NK-92 (cell line): ENCODE data around the gene TNRC6C.

Source experiments
- DNase-seq: peaks from one replicate; lab custom pipeline; 2025; ENCODE audit not compliant: unreplicated experiment; lab: John Stamatoyannopoulos, UW

The TNRC6C gene

GRCh38 chr17:78123258-78123929 is 164.9 kb downstream of the TNRC6C start:
- no peak for DNase-seq

- no peak for DNase-seq
These were observed 165.8 kb downstream of the TNRC6C start for GRCh38 chr17:78124081-78124835.

GRCh38 chr17:78124836-78125137 is 166.3 kb downstream of the TNRC6C start:
- DNase-seq: no peak

- DNase-seq: no peak
These were observed 166.8 kb downstream of the TNRC6C start for GRCh38 chr17:78125138-78125913.

- DNase-seq: no peak
These were observed 167.7 kb downstream of the TNRC6C start for GRCh38 chr17:78125976-78126894.

GRCh38 chr17:78126895-78127238 is 168.4 kb downstream of the TNRC6C start:
- no peak for DNase-seq

GRCh38 chr17:78127239-78127887 is 168.9 kb downstream of the TNRC6C start:
- no peak for DNase-seq

GRCh38 chr17:78127888-78128550 is 169.5 kb downstream of the TNRC6C start:
- DNase-seq: no peak

- no peak for DNase-seq
These were observed 170.2 kb downstream of the TNRC6C start, which contains the start of gene TMC6 for GRCh38 chr17:78128551-78129350. Gene TMC6 (minus strand): TSS chr17:78128755. CDS start chr17:78126832, 1,923 bp downstream.

GRCh38 chr17:78129351-78130089 is 171.0 kb downstream of the TNRC6C start:
- DNase-seq: no peak

- no peak for DNase-seq
These were observed 171.6 kb downstream of the TNRC6C start for GRCh38 chr17:78130090-78130436.

GRCh38 chr17:78130437-78131101 is 172.1 kb downstream of the TNRC6C start, which contains the start of gene TMC8:
Gene TMC8 (plus strand): TSS chr17:78130771. CDS start chr17:78131589, 818 bp downstream.
- no peak for DNase-seq

- DNase-seq: no peak
These were observed 172.9 kb downstream of the TNRC6C start for GRCh38 chr17:78131172-78132083.

- DNase-seq: no peak
These were observed 173.7 kb downstream of the TNRC6C start for GRCh38 chr17:78132084-78132676.

- DNase-seq: no peak
These were observed 174.3 kb downstream of the TNRC6C start for GRCh38 chr17:78132767-78133178.

- DNase-seq: no peak
These were observed 174.9 kb downstream of the TNRC6C start for GRCh38 chr17:78133179-78133951.
